HG02981 (cell line): Measurements from ENCODE around the gene ZMYM4.
"Not testable (repeated sequence)": the region's sequence is repeated elsewhere in the genome, so short reads cannot be mapped to it uniquely, and the experiment has no call there.

Experiments used
- ATAC-seq: cut with Tn5 transposase; IDR thresholded peaks from one replicate; pipeline ENCODE4 v1.9.1; 2021; ENCODE audit warnings: mild to moderate bottlenecking, moderate library complexity; ENCODE audit not compliant: unreplicated experiment

Gene ZMYM4

GRCh38 chr1:35268282-35269200 is at the start of gene ZMYM4:
ZMYM4 (plus strand) TSS chr1:35268709; CDS start chr1:35269047, 338 bp downstream.
- ATAC-seq = peak; percentile 87

DNA sequence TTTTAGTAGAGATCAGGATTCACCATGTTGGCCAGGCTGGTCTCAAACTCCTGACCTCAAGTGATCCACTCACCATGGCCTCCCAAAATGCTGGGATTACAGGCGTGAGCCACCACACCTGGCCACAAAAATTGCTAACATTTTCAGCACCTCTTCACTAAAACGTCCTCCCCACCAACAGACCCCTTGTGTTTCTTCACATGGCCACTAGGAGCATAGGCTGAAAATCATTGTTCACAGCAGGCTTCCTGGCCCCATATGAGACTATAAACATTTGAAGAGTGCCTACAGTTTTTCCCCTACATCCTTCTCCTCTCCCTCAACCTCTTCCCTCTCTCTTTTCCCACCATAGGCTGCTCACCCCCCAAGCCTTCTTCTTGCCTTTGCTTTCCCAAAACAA is 47.5 kb upstream of the ZMYM4 start:
- no peak for ATAC-seq

DNA sequence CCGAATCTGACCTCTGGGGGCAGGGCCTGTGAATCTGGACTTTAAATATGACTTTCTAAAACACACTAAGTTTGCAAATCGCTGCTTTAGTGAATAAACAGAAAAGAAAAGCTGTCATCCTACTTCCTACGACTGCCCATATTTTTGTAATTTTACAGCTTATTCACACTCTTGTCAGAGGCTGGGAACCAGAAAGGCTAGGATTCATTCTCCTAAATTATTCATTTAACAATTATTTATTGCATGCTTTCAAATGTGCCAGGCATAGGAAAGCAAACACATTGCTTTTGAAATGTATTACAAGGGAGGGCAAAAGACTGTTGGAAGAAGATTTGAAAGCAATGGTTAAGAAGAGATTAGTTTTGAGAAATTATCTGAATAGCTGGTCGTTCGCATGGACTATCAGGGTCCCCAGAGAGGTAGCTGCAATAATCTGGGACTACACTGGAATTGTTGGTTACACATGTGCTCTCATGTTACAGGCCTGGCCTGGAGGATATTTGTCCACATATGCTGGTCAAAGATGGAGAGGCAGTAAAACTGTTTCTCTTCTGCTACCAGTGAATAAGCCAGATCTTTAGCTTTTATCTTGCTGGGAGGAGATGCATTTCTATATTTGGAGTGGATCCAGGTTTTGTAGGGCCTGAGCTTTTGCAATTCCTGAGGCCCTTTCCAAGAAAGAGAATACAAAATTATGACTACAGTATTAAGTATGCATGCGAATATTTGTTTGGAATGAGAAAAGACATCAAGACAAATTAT is 46.0 kb upstream of the ZMYM4 start:
- ATAC-seq = no peak

- no peak for ATAC-seq
These were observed 45.4 kb upstream of the ZMYM4 start for GRCh38 chr1:35223084-35223630.

DNA sequence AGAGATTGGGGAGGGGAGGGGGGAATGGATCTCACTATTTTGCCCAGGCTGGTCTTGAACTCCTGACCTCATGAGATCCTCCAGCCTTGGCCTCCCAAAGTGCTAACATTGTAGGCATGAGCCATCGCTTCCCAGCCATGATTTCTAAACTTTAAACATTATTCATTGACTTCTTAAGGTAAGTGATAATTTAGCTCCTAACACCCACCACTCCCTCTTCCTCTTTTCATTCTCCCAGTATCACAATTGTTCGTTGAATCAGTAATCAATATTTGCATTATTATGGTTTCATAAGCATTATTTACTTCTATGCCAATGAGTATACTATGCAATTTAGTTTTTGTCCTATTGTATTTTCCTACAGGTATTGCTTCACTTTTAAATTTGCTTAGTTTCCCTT is 42.0 kb upstream of the ZMYM4 start:
- ATAC-seq = no peak

- no peak for ATAC-seq
These were observed 38.7 kb upstream of the ZMYM4 start for GRCh38 chr1:35229587-35230360.

DNA sequence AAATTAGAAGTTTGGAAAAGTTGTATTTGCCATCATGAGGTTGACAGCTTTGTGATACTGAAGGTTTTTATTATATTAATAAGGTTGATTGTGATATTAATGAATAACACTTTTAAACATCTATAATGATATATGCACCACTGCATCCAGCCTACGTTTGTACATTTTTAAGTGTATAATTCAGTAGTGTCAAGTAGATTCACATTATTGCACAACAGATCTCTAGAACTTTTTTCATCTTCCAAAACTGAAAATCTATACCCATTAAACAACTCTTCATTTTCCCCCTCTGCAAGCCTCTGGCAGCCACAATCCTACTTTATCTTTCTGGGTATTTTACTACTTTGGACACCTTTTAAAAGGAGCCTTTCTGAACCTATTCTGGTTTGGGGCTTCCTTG is 37.2 kb upstream of the ZMYM4 start:
- no peak for ATAC-seq

DNA sequence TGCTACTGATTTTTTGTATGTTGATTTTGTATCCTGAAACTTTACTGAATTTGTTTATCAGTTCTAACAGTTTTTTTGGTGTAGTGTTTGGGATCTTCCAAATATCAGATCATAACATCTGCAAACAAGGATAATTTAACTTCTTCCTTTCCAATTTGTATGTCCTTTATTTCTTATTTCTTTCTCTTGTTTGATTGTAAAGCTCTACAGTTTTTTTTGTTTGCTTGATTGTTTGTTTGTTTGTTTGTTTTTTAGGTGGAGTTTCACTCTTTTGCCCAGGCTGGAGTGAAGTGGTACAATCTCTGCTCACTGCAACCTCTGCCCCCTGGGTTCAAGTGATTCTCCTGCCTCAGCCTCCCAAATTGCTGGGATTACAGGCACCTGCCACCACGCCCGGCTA is 31.7 kb upstream of the ZMYM4 start:
- ATAC-seq = not testable (repeated sequence)

DNA sequence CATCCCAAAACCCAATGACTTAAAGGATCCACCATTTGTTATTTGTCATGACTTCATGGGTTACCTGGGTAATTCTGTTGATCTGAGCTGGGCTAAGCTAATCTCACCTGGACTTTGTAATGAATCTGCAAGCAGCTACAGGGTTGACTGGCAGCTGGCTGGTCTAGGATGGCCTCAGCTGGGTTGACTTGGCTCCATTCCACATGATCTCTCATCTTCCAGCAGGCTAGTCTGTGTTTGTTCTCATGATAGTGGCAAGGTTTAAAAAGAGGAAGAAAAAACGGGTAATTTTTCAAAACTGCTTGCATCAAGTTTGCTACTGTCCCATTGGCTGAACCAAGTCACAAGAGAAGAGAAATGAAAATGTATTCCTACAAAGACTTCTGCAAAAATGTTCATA is 24.8 kb upstream of the ZMYM4 start:
- no peak for ATAC-seq

- no peak for ATAC-seq
These were observed 21.3 kb upstream of the ZMYM4 start for GRCh38 chr1:35247256-35247655.

DNA sequence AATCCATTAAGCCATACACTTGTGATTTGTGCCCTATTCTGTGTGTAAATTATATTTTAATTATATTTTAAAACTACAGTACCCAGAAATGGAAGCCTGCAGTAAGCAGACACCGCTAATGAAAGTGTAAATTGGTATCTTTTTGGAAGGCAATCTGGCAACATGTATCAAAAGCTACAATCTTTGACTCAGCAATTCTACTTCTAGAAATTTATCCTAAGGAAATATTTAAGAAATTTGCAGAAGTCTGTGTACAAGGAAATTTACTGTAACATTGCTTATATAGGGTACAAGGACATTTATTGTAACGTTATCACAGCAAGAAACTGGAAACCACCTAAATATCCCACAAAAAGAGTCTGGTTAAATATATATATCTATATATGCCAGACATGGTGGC is 14.6 kb upstream of the ZMYM4 start:
- ATAC-seq = no peak

- ATAC-seq = no peak
These were observed 13.2 kb upstream of the ZMYM4 start for GRCh38 chr1:35255276-35255675.

- no peak for ATAC-seq
These were observed 8.9 kb upstream of the ZMYM4 start for GRCh38 chr1:35259561-35259960.

DNA sequence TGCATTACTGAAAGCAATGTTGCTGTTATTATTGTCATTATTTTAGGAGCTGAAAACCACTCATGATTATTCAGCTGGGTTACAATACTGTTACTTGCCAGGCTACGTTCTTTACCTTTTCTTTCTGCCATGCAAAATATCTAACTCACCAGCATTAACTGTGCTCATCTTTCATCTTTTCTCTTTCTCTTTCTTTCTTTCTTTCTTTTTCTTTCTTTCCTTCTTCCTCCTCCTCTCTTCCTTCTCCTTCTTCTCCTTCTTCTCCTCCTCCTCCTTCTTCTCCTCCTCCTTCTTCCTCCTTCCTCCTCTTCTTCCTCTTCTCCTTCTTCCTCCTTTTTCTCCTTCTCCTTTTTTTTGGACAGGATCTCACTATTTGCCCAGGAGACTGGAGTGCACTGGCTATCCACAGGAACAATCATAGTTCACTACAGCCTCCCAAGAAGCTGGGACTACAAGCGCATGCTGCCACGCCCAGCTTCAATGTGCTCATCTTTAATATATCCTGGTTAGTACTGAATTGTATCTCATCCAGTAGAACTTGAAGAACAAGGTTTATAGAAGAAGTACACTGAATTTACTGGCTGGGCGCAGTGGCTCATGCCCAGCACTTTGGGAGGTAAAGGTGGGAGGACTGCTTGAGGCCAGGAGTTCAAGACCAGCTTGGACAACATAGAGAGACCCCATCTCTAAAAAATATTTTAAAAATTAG is 6.9 kb upstream of the ZMYM4 start:
- no peak for ATAC-seq

DNA sequence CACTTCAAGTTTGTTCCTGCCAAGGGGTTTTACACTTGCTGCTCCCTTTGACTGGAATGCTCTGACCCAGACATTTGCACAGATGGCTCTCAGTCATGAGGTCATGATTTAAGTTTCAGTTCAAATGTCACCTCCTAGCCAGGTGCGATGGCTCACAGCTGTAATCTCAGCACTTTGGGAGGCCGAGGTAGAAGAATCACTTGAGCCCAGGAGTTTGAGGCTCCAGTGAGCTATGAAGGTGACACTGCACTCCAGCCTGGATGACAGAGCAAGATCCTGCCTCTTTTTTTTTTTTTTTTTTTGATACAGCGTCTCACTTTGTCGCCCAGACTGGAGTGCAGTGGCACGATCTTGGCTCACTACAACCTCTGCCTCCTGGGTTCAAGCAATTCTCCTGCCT is 4.5 kb upstream of the ZMYM4 start:
- ATAC-seq = no peak

DNA sequence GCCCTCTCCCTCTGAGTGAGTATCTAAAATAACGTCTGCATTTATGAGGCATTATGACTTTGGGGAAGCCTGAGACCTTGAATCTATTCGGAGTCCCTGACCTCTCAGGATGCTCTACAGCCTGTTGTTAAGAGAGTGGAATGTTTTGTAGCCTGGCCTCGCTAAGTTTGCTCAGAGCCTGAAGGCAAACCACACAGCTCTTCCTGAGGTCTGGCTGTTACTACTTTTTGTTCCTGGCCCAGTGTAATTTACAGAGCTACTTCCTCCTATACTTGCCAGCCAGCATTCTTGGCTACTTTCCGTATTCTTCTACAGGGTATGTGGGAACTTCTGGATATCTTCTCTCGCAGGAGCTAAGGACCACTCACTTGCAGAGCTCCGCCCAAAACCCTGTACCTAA is 3.6 kb upstream of the ZMYM4 start:
- ATAC-seq = no peak

DNA sequence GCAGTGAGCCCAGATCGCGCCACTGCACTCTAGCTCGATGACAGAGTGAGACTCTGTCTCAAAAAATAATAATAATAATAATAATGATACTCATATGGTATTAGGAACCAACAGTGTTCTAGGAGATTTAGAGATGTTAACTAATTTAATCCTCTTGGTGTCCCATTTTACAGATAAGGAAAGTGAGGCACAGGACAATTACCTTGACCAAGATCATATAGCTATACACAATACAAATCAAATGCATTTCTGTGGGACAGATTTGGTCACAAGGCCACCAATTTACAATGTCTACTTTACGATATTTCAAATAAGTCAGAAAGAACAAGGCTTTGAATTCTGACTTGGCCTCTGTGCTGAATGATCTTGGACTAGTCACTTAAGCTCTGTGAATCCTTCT is 2.2 kb upstream of the ZMYM4 start:
- no peak for ATAC-seq

- ATAC-seq = no peak
These were observed 886 bp downstream of the ZMYM4 start for GRCh38 chr1:35269201-35269988.

GRCh38 chr1:35269989-35270289 is 1.4 kb downstream of the ZMYM4 start:
- ATAC-seq = no peak

DNA sequence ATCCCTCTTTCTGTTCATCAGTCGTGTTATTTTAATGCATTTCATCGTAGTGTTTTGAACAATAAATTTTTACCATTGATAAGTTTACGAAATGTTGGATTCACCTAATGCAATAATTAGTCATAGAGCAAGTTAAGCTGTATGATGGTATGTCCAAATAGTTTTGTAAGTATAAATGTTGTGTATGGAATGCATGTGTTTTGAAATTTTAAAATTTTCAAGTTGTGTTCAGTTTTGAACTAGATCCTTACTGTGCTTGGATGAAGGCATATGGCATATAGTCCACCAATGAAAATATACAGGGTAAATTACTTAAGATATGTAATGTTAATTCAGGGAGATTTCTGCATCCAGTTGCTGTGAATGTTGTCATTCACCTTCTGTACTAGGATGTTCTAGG is 2.3 kb downstream of the ZMYM4 start:
- no peak for ATAC-seq
